A375 (cell line): ENCODE data around the gene TMEM212. TPM values are rescaled to one million over a fixed set of nuclear protein-coding genes. Genes with fewer than 3 reads are reported as not detected.

Experiments
- total RNA-seq: library from RNA; depleted of rRNA; stranded (reverse); fragments of >200 nt; shearing (Covaris generic); gene quantifications from 2 replicates; pipeline ENCODE4 v1.2.3, GENCODE V29; 2014; rRNA removed

Gene TMEM212
- total RNA-seq: 0.13 TPM in 1 of 2 replicates, not detected in the other

DNA sequence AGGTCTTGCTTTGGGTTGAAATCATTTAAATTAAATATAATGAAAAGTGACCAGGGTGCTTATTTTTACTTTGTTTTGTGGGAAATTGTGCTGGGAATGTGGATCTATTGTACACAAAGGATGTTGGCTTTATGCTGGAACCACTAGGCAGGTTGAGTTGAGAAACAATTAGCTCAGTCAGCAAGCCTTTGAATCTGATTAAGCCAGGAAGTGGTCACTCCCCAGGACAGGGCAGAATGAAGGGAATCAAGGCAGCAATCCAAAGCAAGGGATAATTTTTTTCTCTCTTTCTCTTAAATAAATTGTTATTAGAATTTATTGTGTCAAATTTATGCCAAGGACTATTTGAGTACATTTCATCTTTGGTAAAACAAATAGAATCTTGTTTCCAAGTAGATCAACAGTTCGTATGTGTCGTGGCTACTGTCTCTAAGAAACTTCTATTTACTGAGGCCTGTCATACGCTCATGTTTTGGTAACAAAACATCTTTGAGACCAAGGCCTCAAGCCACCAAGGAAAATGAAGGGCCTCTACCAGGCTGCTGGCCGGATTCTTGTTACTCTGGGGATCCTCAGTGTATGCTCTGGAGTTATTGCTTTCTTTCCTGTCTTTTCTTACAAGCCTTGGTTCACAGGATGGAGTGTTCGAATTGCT, at the start of gene TMEM212:
TMEM212 (plus strand) TSS at position 486 of the 655 bp plus-strand sequence; CDS start at position 521, 35 bp downstream.

DNA sequence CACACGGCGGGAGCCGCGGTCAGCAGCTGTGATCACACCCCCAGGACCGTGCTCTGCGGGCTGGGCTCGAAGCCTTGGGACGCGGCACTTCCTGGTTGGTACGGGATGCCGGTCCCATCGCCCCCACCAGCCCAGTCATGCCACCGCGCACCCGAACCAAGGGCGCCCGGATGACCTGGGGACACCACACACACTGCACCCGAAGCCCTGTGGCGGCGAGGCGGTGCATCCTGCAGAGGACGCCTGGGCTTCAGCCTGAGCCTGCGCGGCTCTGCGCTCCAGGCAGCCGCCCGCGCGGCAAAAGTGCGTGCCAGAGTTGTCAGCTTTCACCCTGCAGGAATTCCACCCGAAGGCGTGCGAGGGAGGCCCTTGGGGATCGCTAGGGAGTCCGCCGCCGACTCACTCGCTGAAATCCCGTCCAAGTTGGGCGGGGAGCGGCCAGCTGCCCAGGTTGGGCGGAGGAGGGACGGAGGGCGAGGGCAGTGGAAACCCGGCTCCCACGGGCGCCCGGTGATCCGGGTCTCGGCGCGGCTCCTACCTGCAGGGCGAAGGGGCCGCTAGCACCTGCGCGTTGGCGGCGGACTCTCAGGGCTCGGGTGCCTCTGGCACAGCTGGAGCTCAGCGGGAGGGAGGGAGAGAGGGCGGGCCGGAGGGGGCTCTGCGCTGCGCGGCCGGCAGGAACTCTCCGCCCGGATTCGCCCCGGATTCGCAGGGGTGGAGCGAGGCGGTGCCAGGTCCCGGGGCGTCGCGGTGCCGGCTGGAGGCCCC, 33.1 kb upstream of the TMEM212 start, which contains the start of gene PLD1:
PLD1 (minus strand) TSS at position 623 of the 768 bp plus-strand sequence. CDS start 72,432 bp downstream, outside the sequence.

Other genes starting within 250 kb of the TMEM212 start
- 8.2 and 9.5 TPM in 2 replicates for gene PLD1, start 32.9 kb upstream of the TMEM212 start, total RNA-seq
- gene FNDC3B, start 196.2 kb downstream of the TMEM212 start, total RNA-seq: 33.2 and 34.0 TPM in 2 replicates